ENCODE data around the gene CDKAL1. TPM values are rescaled to one million over a fixed set of nuclear protein-coding genes. Genes with fewer than 3 reads are reported as not detected.
"Not testable (repeated sequence)": the region's sequence is repeated elsewhere in the genome, so short reads cannot be mapped to it uniquely, and the experiment has no call there.

Gene CDKAL1
- total RNA-seq, 1 experiment from 2014 or later = 16.1 TPM

- no peaks in the 10 kb centered on the region for H3K79me2 ChIP-seq (ENCODE audit: low read depth)
- H4K20me1 ChIP-seq (ENCODE audit: insufficient read depth) = no peaks in the 10 kb centered on the region
- no peak overlapping the region for H3K4me2 ChIP-seq
- ChIA-PET CTCF (no interaction called here), POLR2A (ENCODE audit: unreplicated experiment) (no interaction called here)
- no peaks in the 10 kb centered on the region for H3F3A ChIP-seq (ENCODE audit: insufficient read depth, low read depth)
- intact Hi-C loops (cut with micrococcal nuclease; ENCODE audit: unreplicated experiment) = no loop called here
- H3K36me3 ChIP-seq (ENCODE audit: low read depth) = no peaks in the 10 kb centered on the region
- no peak for DNase-seq
- H3K27me3 ChIP-seq (ENCODE audit: insufficient read depth, low read depth) = no peaks in the 10 kb centered on the region
- no peak overlapping the region for H2AFZ ChIP-seq
- H3K9me3 ChIP-seq (ENCODE audit: insufficient read depth, low read depth) = no peaks in the 10 kb centered on the region; the same call in 1 of the 2 replicates
- no peak overlapping the region for H3K4me3 ChIP-seq
- no peak overlapping the region for H3K27ac ChIP-seq
- TF ChIP-seq, protein P1, sequence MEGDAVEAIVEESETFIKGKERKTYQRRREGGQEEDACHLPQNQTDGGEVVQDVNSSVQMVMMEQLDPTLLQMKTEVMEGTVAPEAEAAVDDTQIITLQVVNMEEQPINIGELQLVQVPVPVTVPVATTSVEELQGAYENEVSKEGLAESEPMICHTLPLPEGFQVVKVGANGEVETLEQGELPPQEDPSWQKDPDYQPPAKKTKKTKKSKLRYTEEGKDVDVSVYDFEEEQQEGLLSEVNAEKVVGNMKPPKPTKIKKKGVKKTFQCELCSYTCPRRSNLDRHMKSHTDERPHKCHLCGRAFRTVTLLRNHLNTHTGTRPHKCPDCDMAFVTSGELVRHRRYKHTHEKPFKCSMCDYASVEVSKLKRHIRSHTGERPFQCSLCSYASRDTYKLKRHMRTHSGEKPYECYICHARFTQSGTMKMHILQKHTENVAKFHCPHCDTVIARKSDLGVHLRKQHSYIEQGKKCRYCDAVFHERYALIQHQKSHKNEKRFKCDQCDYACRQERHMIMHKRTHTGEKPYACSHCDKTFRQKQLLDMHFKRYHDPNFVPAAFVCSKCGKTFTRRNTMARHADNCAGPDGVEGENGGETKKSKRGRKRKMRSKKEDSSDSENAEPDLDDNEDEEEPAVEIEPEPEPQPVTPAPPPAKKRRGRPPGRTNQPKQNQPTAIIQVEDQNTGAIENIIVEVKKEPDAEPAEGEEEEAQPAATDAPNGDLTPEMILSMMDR (conservative IDR thresholded peaks at IDR 0.05) = no peak
- no peak for TF ChIP-seq EZH2 (IDR thresholded peaks at IDR 0.05; ENCODE audit: low read depth)
- no peaks in the 10 kb centered on the region for H3K4me1 ChIP-seq (replicated peaks; ENCODE audit: insufficient read depth)
- no TSS peak for BruUV-seq (replicated peaks)
- H3K9me2 ChIP-seq (ENCODE audit: insufficient read depth) = no peaks in the 10 kb centered on the region
Measured at GRCh38 chr6:20919677-20920385, 385.6 kb downstream of the CDKAL1 start.

- Histone ChIP-seq H3K4me3 (no peak overlapping the region), H3K4me2 (no peak overlapping the region), H3K36me3 (ENCODE audit: low read depth) (no peaks in the 10 kb centered on the region), H3K9me2 (ENCODE audit: insufficient read depth) (no peaks in the 10 kb centered on the region), H3K79me2 (ENCODE audit: low read depth) (no peaks in the 10 kb centered on the region), H3K9me3 (ENCODE audit: insufficient read depth, low read depth) (no peaks in the 10 kb centered on the region), H3K27ac (no peak overlapping the region), H3K4me1 (replicated peaks; ENCODE audit: insufficient read depth) (no peaks in the 10 kb centered on the region), H3F3A (ENCODE audit: insufficient read depth, low read depth) (no peaks in the 10 kb centered on the region), H2AFZ (no peak overlapping the region), H3K27me3 (ENCODE audit: insufficient read depth, low read depth) (no peaks in the 10 kb centered on the region), H4K20me1 (ENCODE audit: insufficient read depth) (no peaks in the 10 kb centered on the region)
- TF ChIP-seq, protein P1 (conservative IDR thresholded peaks at IDR 0.05) = no peak
- TF ChIP-seq EZH2 (IDR thresholded peaks at IDR 0.05; ENCODE audit: low read depth) = no peak
- no TSS peak for BruUV-seq (replicated peaks)
- DNase-seq = no peak
- POLR2A ChIA-PET (ENCODE audit: unreplicated experiment) = no interaction called here
- CTCF ChIA-PET = no interaction called here
- intact Hi-C loops (cut with micrococcal nuclease; ENCODE audit: unreplicated experiment) = no loop called here
Measured at GRCh38 chr6:20921578-20921977, 387.3 kb downstream of the CDKAL1 start.

- no peak overlapping the region for H2AFZ ChIP-seq
- no peaks in the 10 kb centered on the region for H3K36me3 ChIP-seq (ENCODE audit: low read depth)
- ChIA-PET POLR2A (ENCODE audit: unreplicated experiment) (no interaction called here), CTCF (no interaction called here)
- no TSS peak for BruUV-seq (replicated peaks)
- no peaks in the 10 kb centered on the region for H3K9me3 ChIP-seq (ENCODE audit: insufficient read depth, low read depth)
- no peaks in the 10 kb centered on the region for H3K9me2 ChIP-seq (ENCODE audit: insufficient read depth)
- no peak overlapping the region for H3K4me2 ChIP-seq
- intact Hi-C loops (cut with micrococcal nuclease; ENCODE audit: unreplicated experiment) = no loop called here
- no peaks in the 10 kb centered on the region for H3K4me1 ChIP-seq (replicated peaks; ENCODE audit: insufficient read depth)
- H3K27ac ChIP-seq = no peak overlapping the region
- H3K79me2 ChIP-seq (ENCODE audit: low read depth) = no peaks in the 10 kb centered on the region
- TF ChIP-seq, protein P1 (conservative IDR thresholded peaks at IDR 0.05) = no peak
- no peak for TF ChIP-seq EZH2 (IDR thresholded peaks at IDR 0.05; ENCODE audit: low read depth)
- DNase-seq = no peak
- no peaks in the 10 kb centered on the region for H3K27me3 ChIP-seq (ENCODE audit: insufficient read depth, low read depth)
- H3K4me3 ChIP-seq = no peak overlapping the region
- no peaks in the 10 kb centered on the region for H4K20me1 ChIP-seq (ENCODE audit: insufficient read depth)
- H3F3A ChIP-seq (ENCODE audit: insufficient read depth, low read depth) = no peaks in the 10 kb centered on the region
Measured at GRCh38 chr6:20922743-20923142, 388.5 kb downstream of the CDKAL1 start.

- intact Hi-C loops (cut with micrococcal nuclease; ENCODE audit: unreplicated experiment); H3K4me3 ChIP-seq; H3K4me1 ChIP-seq (replicated peaks; ENCODE audit: insufficient read depth); POLR2A ChIA-PET (ENCODE audit: unreplicated experiment); H4K20me1 ChIP-seq (ENCODE audit: insufficient read depth); H3K36me3 ChIP-seq (ENCODE audit: low read depth); H3K4me2 ChIP-seq; H3K27me3 ChIP-seq (ENCODE audit: insufficient read depth, low read depth); H3K9me3 ChIP-seq (ENCODE audit: insufficient read depth, low read depth); H2AFZ ChIP-seq; BruUV-seq (replicated peaks); H3K79me2 ChIP-seq (ENCODE audit: low read depth); CTCF ChIA-PET; H3F3A ChIP-seq (ENCODE audit: insufficient read depth, low read depth); H3K27ac ChIP-seq; H3K9me2 ChIP-seq (ENCODE audit: insufficient read depth); DNase-seq: not testable (repeated sequence)
Measured at GRCh38 chr6:20924094-20924493, 389.8 kb downstream of the CDKAL1 start.
